GM23338 (cell line): ENCODE results near the gene HSPB9. TPM values are rescaled to one million over a fixed set of nuclear protein-coding genes. Genes with fewer than 3 reads are reported as not detected.

Source experiments
- ATAC-seq: fragments of 200-7000 bp; cut with Tn5 transposase; 3 replicates; pipeline ENCODE4 v1.9.1; 2020
- DNase-seq: peaks from one replicate; pipeline ENCODE4 v3.0.0-alpha.2; 2015; ENCODE audit warnings: low spot score
- H2AFZ ChIP-seq: fragments of 200-600 bp; sonication (generic); 2 replicates; pipeline ENCODE4 v1.8.0; 2016; ENCODE audit warnings: antibody characterized with exemption, mild to moderate bottlenecking, moderate library complexity
- H3F3A ChIP-seq: fragments of 200-600 bp; sonication (generic); replicated peaks from 2 replicates; pipeline ENCODE4 v1.8.0; 2017; ENCODE audit warnings: antibody characterized with exemption, mixed run types, low read depth
- H3K27ac ChIP-seq: fragments of 200-600 bp; sonication (generic); 2 replicates; pipeline ENCODE4 v1.6.1; 2016; ENCODE audit warnings: low read depth
- H3K27me3 ChIP-seq: fragments of 200-600 bp; sonication (generic); 2 replicates; pipeline ENCODE4 v1.8.0; 2016; ENCODE audit warnings: mild to moderate bottlenecking, mixed run types, moderate library complexity; ENCODE audit not compliant: insufficient read depth
- H3K36me3 ChIP-seq: fragments of 200-600 bp; sonication (generic); 2 replicates; pipeline ENCODE4 v1.8.0; 2016; ENCODE audit warnings: mild to moderate bottlenecking; ENCODE audit not compliant: insufficient read depth
- H3K4me1 ChIP-seq: fragments of 200-600 bp; sonication (generic); 2 replicates; pipeline ENCODE4 v1.8.0; 2016; ENCODE audit warnings: mild to moderate bottlenecking, moderate library complexity; ENCODE audit not compliant: insufficient read depth
- H3K4me2 ChIP-seq: fragments of 200-600 bp; sonication (generic); 2 replicates; pipeline ENCODE4 v1.7.1; 2017; ENCODE audit warnings: mixed run types
- H3K4me3 ChIP-seq: fragments of 200-600 bp; sonication (generic); 2 replicates; pipeline ENCODE4 v1.6.1; 2016; ENCODE audit warnings: mixed run types
- H3K79me2 ChIP-seq: fragments of 200-600 bp; sonication (generic); replicated peaks from 2 replicates; pipeline ENCODE4 v1.8.0; 2017; ENCODE audit warnings: mild to moderate bottlenecking; ENCODE audit not compliant: insufficient read depth
- H3K9me2 ChIP-seq: fragments of 200-600 bp; sonication (generic); 2 replicates; pipeline ENCODE4 v1.8.0; 2017; ENCODE audit not compliant: insufficient read depth
- H4K20me1 ChIP-seq: fragments of 200-600 bp; sonication (generic); replicated peaks from 2 replicates; pipeline ENCODE4 v1.8.0; 2017; ENCODE audit warnings: mild to moderate bottlenecking; ENCODE audit not compliant: insufficient read depth
- H3K27ac Mint-ChIP-seq: 2 replicates; pipeline ENCODE4 v1.8.0; 2020; ENCODE audit warnings: inconsistent platforms, mild to moderate bottlenecking, moderate library complexity, mixed read lengths
- H3K27me3 Mint-ChIP-seq: 3 replicates; pipeline ENCODE4 v1.8.0; 2022; ENCODE audit warnings: low read depth, mild to moderate bottlenecking, moderate library complexity, mixed read lengths, inconsistent platforms; ENCODE audit not compliant: insufficient read depth, poor library complexity
- H3K36me3 Mint-ChIP-seq: 3 replicates; pipeline ENCODE4 v1.8.0; 2021; ENCODE audit warnings: low read depth, mild to moderate bottlenecking, inconsistent platforms, moderate library complexity, mixed read lengths
- H3K4me1 Mint-ChIP-seq: 3 replicates; pipeline ENCODE4 v1.8.0; 2020; ENCODE audit warnings: mild to moderate bottlenecking, inconsistent platforms, mixed read lengths
- H3K4me3 Mint-ChIP-seq: 3 replicates; pipeline ENCODE4 v1.8.0; 2021; ENCODE audit warnings: moderate library complexity, mild to moderate bottlenecking, inconsistent platforms, mixed read lengths
- H3K9me3 Mint-ChIP-seq: 3 replicates; pipeline ENCODE4 v1.8.0; 2020; ENCODE audit warnings: moderate library complexity, mild to moderate bottlenecking, inconsistent platforms, mixed read lengths
- ETS1 ChIP-seq: IDR thresholded peaks from 2 replicates; pipeline ENCODE4 v1.6.1; 2016; ENCODE audit warnings: antibody characterized with exemption
- EZH2 ChIP-seq: fragments of 200-600 bp; sonication (generic); IDR thresholded peaks from one replicate; pipeline ENCODE4 v1.8.0; 2017; ENCODE audit warnings: antibody characterized with exemption, mild to moderate bottlenecking, low read depth; ENCODE audit not compliant: unreplicated experiment
- EZH2phosphoT487 ChIP-seq: fragments of 200-600 bp; sonication (generic); IDR thresholded peaks from one replicate; pipeline ENCODE4 v1.8.1; 2018; ENCODE audit warnings: antibody characterized with exemption; ENCODE audit not compliant: unreplicated experiment
- JUNB ChIP-seq: IDR thresholded peaks from one replicate; pipeline ENCODE4 v1.6.1; 2016; ENCODE audit warnings: antibody characterized with exemption; ENCODE audit not compliant: unreplicated experiment
- NANOG ChIP-seq: IDR thresholded peaks from 2 replicates; pipeline ENCODE4 v1.6.1; 2016; ENCODE audit warnings: antibody characterized with exemption, borderline replicate concordance
- POLR2AphosphoS5 ChIP-seq: IDR thresholded peaks from 2 replicates; pipeline ENCODE4 v1.6.1; 2016; ENCODE audit warnings: antibody characterized with exemption, low read depth
- ZNF114 ChIP-seq: fragments of 250-450 bp; sonication (Bioruptor Pico); IDR thresholded peaks from 2 replicates; pipeline ENCODE4 v1.5.0; 2020; ENCODE audit warnings: mild to moderate bottlenecking, moderate library complexity
- ZNF331 ChIP-seq: fragments of 250-450 bp; sonication (Bioruptor Pico); IDR thresholded peaks from 2 replicates; pipeline ENCODE4 v1.5.0; 2020; ENCODE audit warnings: low read depth, mild to moderate bottlenecking, moderate library complexity
- ZNF462 ChIP-seq: fragments of 250-450 bp; sonication (Bioruptor Pico); IDR thresholded peaks from 2 replicates; pipeline ENCODE4 v1.5.0; 2020; ENCODE audit warnings: mild to moderate bottlenecking, moderate library complexity
- polyA plus RNA-seq: library from polyadenylated mRNA; unstranded; fragments of >200 nt; fragmentation: Nextera tagmentation; extraction: Ambion mirVana; gene quantifications from 2 replicates; pipeline ENCODE4 v1.2.1, GENCODE V29; 2016
- total RNA-seq: library from RNA; depleted of rRNA; stranded (reverse); fragments of >200 nt; shearing (Covaris generic); gene quantifications from 2 replicates; pipeline ENCODE4 v1.2.3, GENCODE V29; 2014

HSPB9 gene
- total and polyA plus RNA-seq, 2 experiments from 2014 or later = 0.31 to 0.52 TPM

GRCh38 chr17:42131232-42131631 lies 8.6 kb downstream of the HSPB9 start:
- Mint-ChIP-seq H3K36me3 (peaks cover 43% of the 10 kb centered on the region), H3K27ac (peak overlapping the region; percentile 1; the same call in 1 of the 2 replicates), H3K9me3 (no peaks in the 10 kb centered on the region), H3K4me1 (peaks cover 29% of the 10 kb centered on the region), H3K27me3 (peaks cover 17% of the 10 kb centered on the region), H3K4me3 (no peak overlapping the region; the same call in 2 of the 3 replicates)
- peaks cover 3% of the 10 kb centered on the region for H3K36me3 ChIP-seq
- H3K79me2 ChIP-seq = peaks cover 42% of the 10 kb centered on the region
- no peaks in the 10 kb centered on the region for H3K27me3 ChIP-seq
- no peak overlapping the region for H3K4me3 ChIP-seq
- ATAC-seq (no peak), DNase-seq (no peak)
- H3K27ac ChIP-seq = no peak overlapping the region
- peaks cover 12% of the 10 kb centered on the region for H4K20me1 ChIP-seq
- no peak overlapping the region for H3K4me2 ChIP-seq
- no peaks in the 10 kb centered on the region for H3K9me2 ChIP-seq
- no peak for TF ChIP-seq EZH2
- no peak for TF ChIP-seq JUNB
- no peak for TF ChIP-seq ZNF114 (CRISPR knock-in tag)
- no peak for TF ChIP-seq NANOG
- no peak for TF ChIP-seq POLR2AphosphoS5
- no peak for TF ChIP-seq EZH2phosphoT487
- TF ChIP-seq ETS1 = no peak
- no peak for TF ChIP-seq ZNF462 (CRISPR knock-in tag)
- TF ChIP-seq ZNF331 (CRISPR knock-in tag) = no peak
- H3K4me1 ChIP-seq = peaks cover 6% of the 10 kb centered on the region; the same call in 1 of the 2 replicates
- H2AFZ ChIP-seq = no peak overlapping the region
- 0 out of 2 replicates have a peak, but pooled peaks cover 4% of the 10 kb centered on the region for H3F3A ChIP-seq
